NCI-H2107 (cell line): ENCODE data around the gene NRGN.

ENCODE experiments used
- DNase-seq: peaks from one replicate; lab custom pipeline; 2025; lab: John Stamatoyannopoulos, UW

Gene NRGN

GRCh38 chr11:124791626-124792341 lies 52.0 kb downstream of the NRGN start:
- DNase-seq: no peak

- DNase-seq: no peak
Measured at GRCh38 chr11:124793466-124794278, 53.9 kb downstream of the NRGN start.

GRCh38 chr11:124796312-124796711 lies 56.6 kb downstream of the NRGN start:
- no peak for DNase-seq
